ENCODE measurements around the gene DLGAP4. TPM values are rescaled to one million over a fixed set of nuclear protein-coding genes. Genes with fewer than 3 reads are reported as not detected.

Gene DLGAP4
- total and polyA plus RNA-seq, 9 of the 15 experiments (the other 6 are each of a cell fraction or from before 2014, with no cell fraction given), result 0.31 to 34.1 (median 4.5) TPM

- no peaks in the 10 kb centered on the region for H3K79me2 ChIP-seq (ENCODE audit: control insufficient read depth, insufficient read depth, low read length)
- intact Hi-C loops (cut with micrococcal nuclease), result loop anchor here (10.0 kb wide), 1 partner anchor 113 kb away; the partner anchor contains the start of gene MYL9
- no peak overlapping the region for H3K27ac ChIP-seq (ENCODE audit: extremely low read depth, low read depth, low read length)
- peaks cover 9 to 46% of the 10 kb centered on the region in 2 experiments; a peak in 3 of 5 replicates for H3K27me3 ChIP-seq (ENCODE audit: control insufficient read depth in 2 of 2, insufficient read depth in 2 of 2, low read length in 2 of 2)
- CTCF ChIA-PET (ENCODE audit: low intra/inter-chr PET ratio), result no interaction called here
- H4K20me1 ChIP-seq (replicated peaks; ENCODE audit: control insufficient read depth, insufficient read depth, low read length), result peaks cover 3% of the 10 kb centered on the region; the same call in 1 of the 2 replicates
- H3K36me3 ChIP-seq (ENCODE audit: control insufficient read depth, insufficient read depth, low read length), result no peaks in the 10 kb centered on the region
- H3K9me1 ChIP-seq (ENCODE audit: control insufficient read depth, insufficient read depth, low read length), result no peaks in the 10 kb centered on the region
- BruUV-seq (replicated peaks), result no TSS peak
- H3K9me3 ChIP-seq (replicated peaks; ENCODE audit: control insufficient read depth, insufficient read depth, low read depth, low read length), result no peaks in the 10 kb centered on the region
- FAIRE-seq, result no peak
- WGBS (ENCODE audit: insufficient coverage, low coverage, missing lambda C conversion rate), result 11% methylated on average over 17 of the region's 24 CpGs
- in situ Hi-C loops (cut with MboI), result loop anchor here (25.0 kb wide), 2 partner anchors 219 to 444 kb away; no protein-coding TSS in a partner anchor
- no peak overlapping the region for H3K4me2 ChIP-seq (ENCODE audit: insufficient read depth, low read length)
- H2AFZ ChIP-seq (ENCODE audit: low read depth, low read length), result no peak overlapping the region
- no peak overlapping the region for H3K4me3 ChIP-seq
- no peak overlapping the region for H3K9ac ChIP-seq (ENCODE audit: insufficient read depth in 1 of 2, low read depth in 2 of 2, low read length in 2 of 2)
- ATAC-seq, result no peak
- POLR2A ChIA-PET, result no interaction called here
- DNase-seq (ENCODE audit: extremely low read depth in 1 of 4, low spot score in 3 of 4), result no peak
- H3K4me1 ChIP-seq (replicated peaks in 1 of 2; ENCODE audit: control insufficient read depth in 2 of 2, insufficient read depth in 2 of 2, low read length in 2 of 2), result peaks cover 5 to 19% of the 10 kb centered on the region in 2 experiments; a peak in 3 of 5 replicates
- TF ChIP-seq EGR1 (conservative IDR thresholded peaks at IDR 0.05), result no peak
- TF ChIP-seq ZNF212 (CRISPR knock-in tag; IDR thresholded peaks at IDR 0.05), result no peak
- TF ChIP-seq ZNF77 (CRISPR knock-in tag; IDR thresholded peaks at IDR 0.05), result no peak
- no peak for TF ChIP-seq CTCF (IDR thresholded peaks at IDR 0.05 in 2 of 3, conservative IDR thresholded peaks at IDR 0.05 in 1 of 3; ENCODE audit: insufficient read depth in 2 of 3, low read depth in 1 of 3, low read length in 3 of 3)
- TF ChIP-seq GTF2A2 (tag; IDR thresholded peaks at IDR 0.05), result no peak
- no peak for TF ChIP-seq ZBTB49 (CRISPR knock-in tag; IDR thresholded peaks at IDR 0.05; ENCODE audit: borderline replicate concordance)
- TF ChIP-seq KLF6 (CRISPR knock-in tag; IDR thresholded peaks at IDR 0.05; ENCODE audit: borderline replicate concordance), result no peak
- no peak for TF ChIP-seq NR4A1 (CRISPR knock-in tag; IDR thresholded peaks at IDR 0.05)
- TF ChIP-seq NR4A1 (tag; IDR thresholded peaks at IDR 0.05), result no peak
- no peak for TF ChIP-seq POLR2AphosphoS2 (IDR thresholded peaks at IDR 0.05; ENCODE audit: low read length)
- no peak for TF ChIP-seq E2F8 (IDR thresholded peaks at IDR 0.05; ENCODE audit: low read depth, partially characterized antibody)
- TF ChIP-seq MAFK (IDR thresholded peaks at IDR 0.05; ENCODE audit: low read length), result no peak
- no peak for TF ChIP-seq ZKSCAN1 (IDR thresholded peaks at IDR 0.05; ENCODE audit: low read depth, low read length)
These were observed 125.5 kb downstream of the DLGAP4 start for GRCh38 chr20:36431604-36432003.

Measured in K562 (cell line).